Fibroblast of skin of abdomen (primary cell): ENCODE results near the gene ERMN.
"Not testable (repeated sequence)": the region's sequence is repeated elsewhere in the genome, so short reads cannot be mapped to it uniquely, and the experiment has no call there.

Source experiments
- DNase-seq: peaks from one replicate; pipeline ENCODE4 v3.0.0-alpha.2; 2013

The ERMN gene

GRCh38 chr2:157290525-157290924 lies 35.1 kb downstream of the ERMN start:
- no peak for DNase-seq

DNA sequence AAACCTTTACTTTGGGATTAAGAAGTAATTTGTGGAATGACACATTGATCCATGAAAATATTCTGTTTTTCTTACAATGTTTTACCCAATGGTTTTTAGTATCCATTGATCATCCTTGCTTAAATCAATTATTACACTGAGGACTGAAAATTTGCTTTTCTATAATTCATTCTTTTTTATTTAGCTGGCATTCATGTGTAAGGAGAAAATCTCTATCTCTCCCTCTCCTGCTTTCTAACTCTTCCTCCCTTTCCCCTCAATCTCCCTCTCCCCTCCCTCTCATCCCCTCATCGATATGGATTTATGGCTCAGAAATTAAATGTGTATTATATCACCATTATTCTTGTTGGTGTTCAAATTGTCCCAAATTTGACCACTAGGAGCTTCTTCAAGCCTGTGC lies 38.5 kb downstream of the ERMN start:
- DNase-seq = no peak

DNA sequence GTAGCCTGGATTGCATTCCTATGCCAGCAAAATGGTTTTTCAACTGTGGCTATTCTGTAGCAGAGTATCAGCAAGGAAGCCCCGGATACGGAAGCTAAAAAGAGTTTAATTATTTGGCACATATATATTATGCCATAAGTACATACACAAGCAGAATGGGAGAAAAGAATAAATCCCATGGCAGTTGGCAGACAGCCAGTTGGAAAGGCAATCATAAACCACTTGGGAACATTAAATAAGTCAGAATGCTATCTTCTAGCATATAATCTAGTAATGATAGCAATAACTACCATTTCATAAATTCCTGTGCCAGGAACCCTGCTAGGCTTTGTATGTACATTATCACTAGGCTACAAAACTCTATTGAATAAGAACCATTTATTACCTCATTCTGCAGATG lies 42.2 kb downstream of the ERMN start:
- no peak for DNase-seq

DNA sequence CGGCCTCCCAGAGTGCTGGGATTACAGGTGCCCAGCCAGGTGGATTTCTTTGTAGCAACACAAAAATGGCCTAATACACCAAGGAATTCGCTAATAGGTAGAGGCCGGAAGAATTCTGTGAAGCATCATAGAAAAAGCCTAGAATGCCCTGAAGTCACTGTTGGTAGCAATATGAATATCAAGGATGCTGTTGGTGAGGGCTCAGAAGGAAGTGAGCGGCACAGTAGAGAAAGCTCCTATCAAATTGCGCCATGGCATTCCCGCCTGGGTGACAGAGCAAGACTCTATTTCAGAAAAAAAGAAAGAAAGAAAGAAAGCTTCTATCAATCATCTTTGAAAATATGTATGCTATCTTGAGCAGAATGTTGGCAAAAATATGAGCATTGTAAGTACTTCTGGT lies 44.3 kb downstream of the ERMN start:
- no peak for DNase-seq

DNA sequence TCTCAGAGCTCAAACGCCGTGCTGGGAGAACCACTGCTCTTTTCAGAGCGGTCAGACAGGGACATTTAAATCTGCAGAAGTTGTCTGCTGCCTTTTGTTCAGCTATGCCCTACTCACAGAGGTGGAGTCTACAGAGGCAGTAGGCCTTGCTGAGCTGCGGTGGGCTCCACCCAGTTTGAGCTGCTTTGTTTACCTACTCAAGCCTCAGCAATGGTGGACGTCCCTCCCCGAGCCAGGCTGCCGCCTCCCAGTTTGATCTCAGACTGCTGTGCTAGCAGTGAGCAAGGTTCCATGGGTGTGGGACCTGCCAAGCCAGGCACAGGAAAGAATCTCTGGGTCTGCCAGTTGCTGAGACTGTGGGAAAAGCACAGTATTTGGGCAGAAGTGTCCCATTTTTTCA lies 46.3 kb downstream of the ERMN start:
- not testable (repeated sequence) for DNase-seq

DNA sequence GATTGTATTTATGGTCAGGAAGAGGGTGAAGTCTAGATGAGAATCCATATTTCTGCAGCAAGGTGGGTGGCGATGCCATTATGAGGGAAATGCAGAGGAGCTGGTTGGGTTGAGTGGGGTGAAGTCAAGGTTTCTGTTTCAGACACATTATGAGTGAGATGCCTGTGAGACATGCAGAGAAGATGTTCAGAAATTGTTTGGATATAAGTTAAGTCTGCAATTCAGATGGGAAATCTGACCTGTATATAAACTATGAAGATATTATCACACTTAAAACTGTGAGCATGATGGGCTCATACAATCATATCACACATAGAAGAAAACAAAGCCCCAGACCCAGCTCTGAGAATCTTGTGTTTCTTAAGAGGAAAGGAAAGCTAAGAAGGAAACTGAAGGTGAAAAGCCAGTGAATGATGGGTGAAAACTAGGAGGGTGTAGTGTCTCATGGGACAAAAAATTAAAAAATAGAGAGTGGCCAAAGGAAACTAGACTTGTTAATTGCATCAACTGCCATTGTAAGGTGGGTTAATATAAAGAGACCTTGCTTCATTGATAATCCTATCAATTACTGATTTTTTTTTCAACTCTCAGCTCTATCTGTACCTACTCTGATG lies 53.9 kb downstream of the ERMN start:
- no peak for DNase-seq

DNA sequence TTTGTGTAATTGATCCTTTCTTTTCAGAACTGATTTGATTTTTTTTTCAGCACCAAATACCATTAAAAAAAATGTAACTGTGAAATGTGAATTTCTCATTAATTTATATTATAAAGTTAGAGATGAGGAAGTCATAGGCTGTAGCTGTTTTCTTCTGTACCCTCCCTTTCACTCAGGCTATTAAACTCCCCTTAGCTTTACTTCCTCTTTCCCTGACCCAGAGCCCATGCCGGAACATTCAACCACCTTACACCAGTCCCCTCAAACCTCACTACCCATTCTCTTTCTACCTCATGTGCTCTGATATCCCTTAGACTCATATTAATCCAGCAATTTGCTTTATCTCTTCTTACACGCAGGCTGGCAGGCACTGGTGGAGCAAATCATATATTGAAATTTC lies 55.7 kb downstream of the ERMN start:
- DNase-seq = no peak

DNA sequence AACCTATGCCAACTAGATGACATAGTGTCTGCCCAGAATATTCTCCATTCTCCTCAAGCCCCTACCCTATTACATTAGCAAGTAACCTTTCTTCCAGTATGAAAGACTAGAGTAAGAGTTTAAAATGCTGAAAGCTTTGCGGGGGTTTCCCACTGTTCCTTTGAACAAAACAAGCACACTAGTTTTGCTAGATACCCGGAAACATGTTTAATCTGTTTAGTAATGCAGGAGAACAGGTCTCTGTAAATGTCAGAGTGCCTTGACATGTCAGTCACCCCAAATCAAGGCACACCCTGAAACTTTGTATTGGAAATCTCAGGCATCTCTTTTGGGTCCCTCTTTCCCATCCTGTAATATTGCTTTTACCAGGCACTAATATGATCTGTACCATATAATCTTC lies 56.6 kb downstream of the ERMN start:
- no peak for DNase-seq
